Daoy (cell line): ENCODE results near the gene PCSK6. TPM values are rescaled to one million over a fixed set of nuclear protein-coding genes. Genes with fewer than 3 reads are reported as not detected.
A peak's percentile ranks its signal among the peaks of the same experiment; 100 is the strongest.

Source experiments
- DNase-seq: peaks from one replicate; pipeline ENCODE4 v3.0.0-alpha.2; 2015; ENCODE audit warnings: low read depth
- total RNA-seq: library from RNA; depleted of rRNA; stranded (reverse); fragments of >200 nt; shearing (Covaris generic); gene quantifications from 2 replicates; pipeline ENCODE4 v1.2.3, GENCODE V29; 2014; rRNA removed

Gene PCSK6
- 8.1 and 8.8 TPM in 2 replicates for total RNA-seq

DNA sequence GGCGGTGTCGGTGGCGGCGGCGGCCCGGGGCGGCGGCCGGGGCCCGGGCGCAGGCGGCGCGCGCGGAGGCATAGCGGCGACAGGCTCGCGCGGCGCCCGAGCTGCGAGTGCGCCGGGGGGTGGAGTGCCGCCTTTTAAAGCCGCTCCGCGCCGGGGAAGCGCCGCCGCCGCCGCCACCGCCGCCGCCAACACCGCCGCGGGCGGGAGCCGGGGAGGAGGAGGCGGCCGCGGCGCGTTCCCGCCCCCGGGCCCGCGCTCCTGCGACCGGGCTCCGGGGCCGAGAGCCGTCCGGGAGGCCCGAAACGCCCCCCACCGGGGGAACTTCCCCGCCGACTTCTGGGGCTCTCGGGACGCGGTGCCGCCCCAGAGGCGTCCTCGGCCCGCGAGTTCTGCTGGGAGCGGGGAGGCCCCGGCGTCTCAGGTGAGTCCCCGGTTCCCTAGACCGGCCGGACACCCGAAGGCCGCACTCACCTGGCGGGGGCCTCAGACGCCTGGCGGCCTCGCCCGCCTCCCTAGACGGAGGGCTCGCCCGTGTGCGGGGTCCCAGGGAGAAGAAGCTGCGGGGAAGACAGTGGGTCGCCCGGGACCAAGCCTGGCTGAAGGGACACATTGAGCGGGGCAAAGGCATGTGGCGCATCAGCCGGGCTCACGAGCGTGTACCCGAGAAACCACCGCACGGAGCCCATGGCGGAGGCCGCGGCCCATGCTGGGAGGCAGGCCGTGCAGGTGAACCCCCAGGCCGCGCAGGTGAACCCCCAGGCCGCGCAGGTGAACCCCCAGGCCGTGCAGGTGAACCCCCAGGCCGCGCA lies at the start of gene PCSK6:
Gene PCSK6, minus strand, starts transcription at position 109 of the 809 bp plus-strand sequence. Its CDS starts 37 bp downstream, at position 72.
- peak; percentile 33 for DNase-seq

DNA sequence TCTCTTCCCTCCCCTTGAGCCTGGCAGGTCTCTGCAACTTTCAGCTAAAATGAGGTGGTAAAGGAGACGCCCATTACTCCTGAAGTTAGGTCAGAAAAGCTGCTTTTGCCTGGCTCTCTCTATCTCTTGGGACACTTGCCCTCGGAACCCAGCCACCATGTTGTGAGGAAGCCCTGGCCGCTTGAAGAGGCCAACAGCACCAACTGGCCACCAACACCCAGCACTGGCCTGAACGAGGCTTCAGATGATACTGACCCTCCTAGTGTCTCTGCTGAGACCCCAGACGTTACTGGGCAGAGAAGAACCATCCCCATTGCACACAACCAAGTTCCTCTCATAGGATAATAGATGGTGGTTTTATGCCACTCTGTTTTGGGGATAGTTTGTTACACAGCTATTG lies 49.5 kb upstream of the PCSK6 start:
- DNase-seq: no peak

- no peak for DNase-seq
Measured at GRCh38 chr15:101538177-101538576, 48.7 kb upstream of the PCSK6 start.

DNA sequence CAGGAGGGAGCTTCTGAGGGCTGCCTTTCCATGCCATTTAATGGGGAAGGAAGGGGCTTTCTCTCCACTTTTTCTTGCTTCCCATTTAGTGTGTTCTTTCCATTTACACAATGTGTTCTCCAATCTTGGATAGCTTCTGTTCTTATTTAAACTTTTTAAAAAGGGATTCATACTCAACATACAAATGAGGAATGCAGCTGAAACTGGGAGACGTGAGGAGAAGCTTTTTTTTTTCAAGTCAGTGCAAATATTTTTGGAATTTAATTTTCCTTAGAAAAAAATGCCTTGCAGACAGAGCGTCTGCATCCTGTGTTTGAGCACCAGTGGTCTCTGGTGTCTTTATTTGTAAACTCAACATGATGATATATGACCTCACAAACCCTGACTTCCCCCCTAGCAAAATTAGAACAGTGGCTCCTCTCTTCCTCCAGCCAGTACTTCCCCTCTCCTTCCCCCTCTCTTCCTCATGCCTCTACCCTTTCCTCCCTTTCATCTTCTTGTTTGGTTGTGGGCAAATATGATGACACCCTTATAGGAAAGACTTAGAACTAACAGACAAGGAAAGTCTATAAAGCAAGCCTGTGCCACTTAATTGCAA lies 48.1 kb upstream of the PCSK6 start:
- no peak for DNase-seq

GRCh38 chr15:101536875-101537405 lies 47.4 kb upstream of the PCSK6 start:
- no peak for DNase-seq

- no peak for DNase-seq
Measured at GRCh38 chr15:101536166-101536874, 46.8 kb upstream of the PCSK6 start.

- no peak for DNase-seq
Measured at GRCh38 chr15:101535170-101535902, 45.8 kb upstream of the PCSK6 start.

DNA sequence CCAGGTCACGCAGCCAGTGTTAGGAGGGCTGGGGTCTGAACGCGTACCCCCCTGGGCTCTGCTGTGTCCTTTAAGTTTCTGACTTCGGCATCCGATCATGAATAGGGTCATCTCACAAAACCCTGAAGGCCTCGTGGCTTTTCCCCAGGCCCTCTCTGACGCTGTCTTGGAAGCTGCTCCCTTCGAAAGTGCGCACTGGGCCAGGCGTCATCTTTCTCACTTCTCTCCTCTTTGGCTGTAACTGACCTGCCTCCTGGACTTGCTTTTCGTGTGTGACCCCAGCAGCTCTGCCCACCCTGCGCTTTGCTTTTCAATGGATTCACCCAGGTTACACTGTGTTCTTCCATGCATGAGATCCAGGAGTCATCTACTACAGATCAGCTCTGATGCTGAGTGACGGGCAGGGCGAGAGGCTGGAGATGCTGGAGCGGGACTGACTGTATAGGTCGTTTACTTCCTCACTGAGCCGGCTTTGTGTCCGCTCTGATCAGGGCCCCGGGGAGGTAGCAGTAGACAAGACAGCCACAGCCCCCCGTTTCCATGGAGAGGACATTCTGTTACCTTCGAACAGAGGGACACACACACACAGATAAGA lies 45.0 kb upstream of the PCSK6 start:
- no peak for DNase-seq

- no peak for DNase-seq
Measured at GRCh38 chr15:101533371-101534140, 44.0 kb upstream of the PCSK6 start.

DNA sequence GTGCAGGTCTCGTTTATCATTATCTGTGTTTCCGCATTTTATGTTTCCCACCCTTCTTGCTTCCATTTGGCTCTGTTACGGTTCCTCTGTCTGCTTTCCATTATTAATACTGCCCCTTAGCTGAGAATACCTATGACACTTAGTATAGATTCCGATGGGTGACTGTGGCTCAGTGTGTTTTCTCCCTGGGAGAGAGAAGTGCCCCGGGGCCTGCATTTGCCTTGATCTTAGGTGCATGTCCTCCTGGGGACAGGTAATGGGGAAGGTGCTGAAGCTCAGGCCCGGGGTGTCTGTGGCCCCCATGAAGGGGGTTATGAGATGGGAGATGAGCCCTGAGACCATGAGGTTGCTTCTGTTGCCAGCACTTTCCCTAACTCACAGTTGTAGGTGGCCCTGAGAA lies 43.4 kb upstream of the PCSK6 start:
- DNase-seq: no peak

- no peak for DNase-seq
Measured at GRCh38 chr15:101531170-101531569, 41.7 kb upstream of the PCSK6 start.

DNA sequence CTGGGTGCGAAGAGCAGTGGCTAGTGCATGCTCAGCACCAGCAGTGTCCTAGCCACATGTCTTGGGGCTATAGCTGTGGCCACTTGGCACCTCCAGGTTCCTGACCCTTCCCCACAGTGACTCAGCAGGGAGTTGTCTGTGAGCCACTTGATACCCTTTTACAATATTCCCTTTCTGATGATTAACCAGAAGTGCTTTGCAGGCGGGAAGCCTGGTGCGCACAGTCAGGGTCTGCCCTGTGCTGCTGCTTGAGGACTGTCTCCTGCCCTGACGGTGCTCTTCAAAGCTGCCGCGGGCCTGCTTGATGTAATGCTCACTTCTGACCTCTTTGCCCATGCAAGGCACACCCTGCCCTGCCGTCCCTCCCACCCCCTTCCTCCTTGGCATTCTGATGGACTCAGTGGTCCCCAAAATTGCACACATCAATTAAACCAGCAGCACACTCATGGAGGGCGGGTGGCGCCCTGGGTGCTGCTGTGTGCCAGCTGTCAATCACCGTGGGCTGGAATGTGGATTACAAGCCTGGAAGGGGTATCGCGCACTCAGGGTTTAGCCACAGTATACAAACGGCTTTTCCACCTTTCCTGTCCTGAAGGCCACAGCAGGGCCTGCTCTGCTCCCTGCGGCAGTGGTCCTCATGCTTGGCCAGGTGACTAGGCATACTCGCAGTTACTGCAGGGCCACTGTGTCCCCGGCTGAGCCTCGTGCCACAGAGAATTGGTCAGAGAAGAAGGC lies 40.9 kb upstream of the PCSK6 start:
- DNase-seq: peak; percentile 64

- DNase-seq: no peak
Measured at GRCh38 chr15:101528917-101529299, 39.4 kb upstream of the PCSK6 start.

DNA sequence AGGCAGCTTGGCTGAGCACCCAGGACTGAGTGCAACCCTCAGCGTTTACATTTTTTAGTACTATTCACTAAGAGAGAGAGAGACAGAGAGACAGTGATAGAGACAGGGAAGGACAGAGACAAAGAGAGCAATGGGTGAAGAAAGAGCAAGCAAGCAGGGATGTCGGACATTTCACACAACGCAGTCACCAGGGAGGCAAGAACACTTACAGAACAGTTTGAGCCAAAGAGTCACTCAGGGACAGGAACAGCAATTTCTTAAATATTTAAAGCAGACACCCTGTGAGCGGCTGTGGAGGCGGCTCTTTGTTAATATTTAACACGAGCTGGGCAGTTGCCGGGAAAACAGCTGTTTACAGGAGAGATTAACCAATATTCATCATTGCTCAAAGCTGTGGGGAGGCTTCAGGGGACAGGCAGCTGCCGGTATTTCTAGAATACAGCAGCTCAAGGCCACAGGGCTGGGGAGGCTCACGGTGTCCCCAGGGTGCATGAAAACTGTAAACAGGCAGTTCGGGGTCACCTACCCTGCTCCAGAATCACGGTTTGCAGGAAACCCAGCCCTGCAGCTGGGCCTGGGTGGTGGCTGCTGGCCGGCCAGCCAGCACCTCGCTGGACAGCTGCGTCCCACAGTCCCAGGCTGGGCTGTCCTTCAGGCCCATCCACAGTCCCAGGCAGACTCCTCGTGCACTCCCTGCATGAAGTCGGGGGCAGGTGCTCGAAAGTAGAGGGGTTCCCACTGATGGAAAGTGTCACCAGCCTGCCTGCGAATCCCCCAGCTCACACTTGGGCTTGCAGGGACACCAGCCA lies 38.8 kb upstream of the PCSK6 start:
- DNase-seq: no peak

DNA sequence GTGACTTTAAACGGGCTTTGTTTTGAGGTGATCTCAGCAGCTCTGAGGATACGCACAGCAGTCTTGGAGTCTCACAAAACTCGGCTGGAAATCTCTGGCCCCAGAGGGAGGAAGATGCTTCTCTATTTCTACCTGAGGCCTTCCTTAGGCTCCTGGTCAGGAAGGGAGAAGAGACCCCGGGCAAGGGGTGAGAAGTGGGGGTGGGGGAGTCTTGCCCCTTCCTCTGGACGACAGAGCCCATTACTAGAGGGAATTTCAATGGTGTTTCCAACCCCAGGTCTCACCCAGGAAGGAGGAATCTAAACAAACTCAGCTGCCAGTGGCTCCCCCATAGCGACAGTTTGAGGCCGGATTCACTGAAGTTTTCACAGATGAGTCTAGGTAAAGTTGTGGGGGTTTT lies 37.4 kb upstream of the PCSK6 start:
- no peak for DNase-seq

DNA sequence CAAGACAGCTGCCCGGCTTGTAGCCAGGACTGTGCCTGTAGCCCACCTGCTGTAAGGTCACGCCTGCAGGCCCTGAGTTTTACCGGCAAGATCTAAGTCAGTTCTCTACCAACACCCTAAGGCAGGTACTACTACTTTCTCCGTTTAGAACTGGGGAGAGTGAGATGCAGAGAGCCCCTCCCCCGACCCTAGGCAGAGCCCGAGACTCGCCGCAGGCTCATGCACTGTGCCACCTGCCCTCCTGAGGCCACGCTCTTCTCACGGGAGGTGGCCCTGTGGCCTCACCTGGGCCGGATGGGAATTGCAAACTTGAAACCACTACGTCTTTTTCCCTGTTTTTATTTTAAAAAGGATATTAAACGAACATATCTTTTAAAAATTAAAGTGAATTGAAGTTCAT lies 36.9 kb upstream of the PCSK6 start:
- no peak for DNase-seq

DNA sequence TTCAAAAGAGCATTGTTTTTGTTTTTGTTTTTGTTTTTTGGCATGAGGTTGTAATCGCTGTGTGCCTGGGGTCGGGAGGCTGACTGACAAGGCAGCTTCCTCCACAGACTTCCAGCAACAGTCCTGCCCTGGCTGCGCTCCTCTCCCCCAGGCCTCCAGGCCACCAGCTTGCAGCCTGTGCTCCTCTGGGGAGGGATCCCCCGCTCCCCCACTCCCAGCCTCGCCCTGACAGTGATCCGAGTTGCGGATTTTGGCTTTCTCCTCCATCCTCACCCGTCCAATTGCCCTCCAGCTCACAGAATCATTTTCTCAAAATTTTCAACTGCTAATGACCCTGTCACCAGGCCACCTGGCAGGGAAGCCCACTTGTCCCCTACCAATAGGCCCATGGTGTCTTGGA lies 36.5 kb upstream of the PCSK6 start:
- no peak for DNase-seq

DNA sequence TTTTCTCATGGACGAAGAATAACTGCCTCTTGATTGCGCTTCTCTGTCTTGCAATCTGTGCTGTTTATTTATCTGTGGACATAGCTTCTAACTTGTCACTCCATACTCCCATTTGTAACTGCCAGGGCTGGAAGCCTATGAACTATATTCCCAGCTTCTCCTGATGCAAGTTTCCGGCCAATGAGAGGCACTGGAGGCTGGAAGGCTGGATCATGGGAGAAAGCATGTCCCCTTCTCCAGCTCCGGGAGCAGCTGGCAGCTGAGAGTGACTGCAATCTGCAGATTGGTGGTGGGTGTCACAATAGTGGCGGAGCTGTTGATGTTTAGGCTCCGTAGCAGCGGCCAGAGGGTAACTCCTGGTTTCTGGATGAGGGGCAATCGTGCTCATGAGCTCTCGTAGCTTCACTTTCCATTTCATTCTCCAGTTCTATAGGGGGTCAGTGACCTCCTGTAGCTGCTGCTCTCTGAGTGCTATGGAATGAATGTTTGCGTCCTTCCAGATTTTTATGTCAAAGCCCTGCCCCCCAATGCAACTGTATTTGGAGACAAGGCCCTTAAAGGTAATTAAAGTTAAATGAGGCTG lies 35.7 kb upstream of the PCSK6 start:
- no peak for DNase-seq

- no peak for DNase-seq
Measured at GRCh38 chr15:101523560-101523940, 34.0 kb upstream of the PCSK6 start.
